Pancreas (tissue), 10 donors: ENCODE data around the gene ZNF674. TPM values are rescaled to one million over a fixed set of nuclear protein-coding genes. Genes with fewer than 3 reads are reported as not detected.
"Not testable (repeated sequence)": the region's sequence is repeated elsewhere in the genome, so short reads cannot be mapped to it uniquely, and the experiment has no call there.

Source experiments
- ATAC-seq, 4 donors: fragments of 200-7000 bp; cut with Tn5 transposase; one replicate each; pipeline versions ENCODE4 v1.8.0 to v1.9.1; 2020; ENCODE audit warnings: mild to moderate bottlenecking in 4 of 4, moderate library complexity in 4 of 4
- DNase-seq, 6 donors: peaks; one replicate each; pipeline ENCODE4 v3.0.0-alpha.2; 2020
- FAIRE-seq: peaks from 2 replicates; lab custom pipeline; 2012; peaks lifted over from hg19 to GRCh38; lab: Jason Lieb, UNC
- H3K27ac ChIP-seq, 4 donors: fragments of 200-600 bp; sonication (generic); 1 replicate in 3 of 4; 2 replicates in 1 of 4; pipeline versions ENCODE4 v1.5.0 to v1.8.0; 2020
- H3K27me3 ChIP-seq, 4 donors: fragments of 200-600 bp; one replicate each; pipeline ENCODE4 v1.8.0; 2021
- H3K36me3 ChIP-seq, 3 donors: fragments of 200-600 bp; sonication (generic) in 1 of 3; one replicate each; pipeline versions ENCODE4 v1.5.0 to v1.8.0; 2020 to 2021
- H3K4me1 ChIP-seq, 3 donors: fragments of 200-600 bp; one replicate each; pipeline ENCODE4 v1.8.0; 2021
- H3K4me3 ChIP-seq, 4 donors: fragments of 200-600 bp; sonication (generic) in 2 of 4; one replicate each; pipeline versions ENCODE4 v1.5.0 to v1.8.0; 2020 to 2021
- H3K9me3 ChIP-seq, 4 donors: fragments of 200-600 bp; one replicate each; pipeline ENCODE4 v1.8.0; 2021
- WGBS, 2 donors: extraction: QIAGEN DNeasy Blood & Tissue Kit; methylation state at CpG; one replicate each; pipeline ENCODE4 v1.1.7; 2013; 5-methylcytosine and 5-hydroxymethylcytosine counted together
- intact Hi-C, 3 donors: fragments of 100-400 bp; cut with DNase I; formaldehyde crosslinking; loops; one replicate each; pipeline versions ENCODE4 v1.11.1 to v1.14.2; 2022
- polyA plus RNA-seq, 2 donors: library from polyadenylated mRNA; stranded (reverse); fragments of 200-250 nt; gene quantifications; one replicate each; pipeline ENCODE4 v1.2.3, GENCODE V29; 2013
- total RNA-seq, 6 donors: library from RNA; stranded (reverse); fragmentation: NEBNext Ultra II Directional in 4 of 6; extraction: Animal tissue kit (Norgen Biotek cat#: 25700) in 4 of 6; gene quantifications; one replicate each; pipeline versions ENCODE4 v1.2.1 to v1.2.4, GENCODE V29; 2021 to 2023
- TF ChIP-seq, protein P1 (sequence below), 4 donors: fragments of 200-600 bp; sonication (generic) in 3 of 4; IDR thresholded peaks; one replicate each; pipeline versions ENCODE4 v1.5.0 to v1.8.0; 2021; ENCODE audit warnings: antibody characterized with exemption in 4 of 4
- donor health status: healthy with polysubstance abuse.
- donor health status: DM: no; HTN: no; CAD: no; lungs with moderate emphysema.
- donor health status: DM: no; HTN: no; CAD: no.
- donor health status: control.
- donor health status: control.
- donor health status: Bipolar disorder and iron deficiency.
- donor health status: DM: yes; HTN: yes; CAD: no.
- donor health status: DM: no; HTN: no; CAD: no.
- donor health status: DM: no; HTN: no; CAD: no.
- donor health status: DM: yes; HTN: yes; CAD: no.

The ZNF674 gene
- total and polyA plus RNA-seq, 8 donors = 0.80 to 2.8 (median 1.4) TPM

DNA sequence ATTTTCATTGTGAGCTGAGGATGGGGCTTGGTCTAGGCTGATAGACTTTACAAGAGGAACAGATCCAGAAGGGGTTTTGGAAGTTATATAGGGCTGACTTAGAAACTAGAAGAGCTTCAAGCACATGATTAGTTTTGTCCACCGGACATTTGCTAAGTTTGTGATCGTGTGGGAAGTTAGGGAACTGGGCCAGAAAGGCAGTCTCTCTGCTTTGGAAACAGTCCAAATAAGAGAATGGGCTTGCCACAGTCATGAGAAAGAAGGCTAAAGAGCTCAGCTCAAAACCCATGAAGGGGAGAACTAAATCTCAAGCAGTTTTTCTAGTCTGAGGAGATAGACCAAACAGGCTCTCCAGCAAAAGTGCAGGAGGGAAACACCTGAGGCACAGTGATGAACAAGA, 67.8 kb downstream of the ZNF674 start:
- Histone ChIP-seq H3K9me3 (no peaks in the 10 kb centered on the region), H3K4me3 (no peak overlapping the region), H3K27ac (no peak overlapping the region), H3K4me1 (no peaks in the 10 kb centered on the region), H3K27me3 (no peaks in the 10 kb centered on the region), H3K36me3 (no peaks in the 10 kb centered on the region)
- FAIRE-seq (no peak), DNase-seq (no peak), ATAC-seq (no peak)
- intact Hi-C loops = no loop called here
- TF ChIP-seq, protein P1, sequence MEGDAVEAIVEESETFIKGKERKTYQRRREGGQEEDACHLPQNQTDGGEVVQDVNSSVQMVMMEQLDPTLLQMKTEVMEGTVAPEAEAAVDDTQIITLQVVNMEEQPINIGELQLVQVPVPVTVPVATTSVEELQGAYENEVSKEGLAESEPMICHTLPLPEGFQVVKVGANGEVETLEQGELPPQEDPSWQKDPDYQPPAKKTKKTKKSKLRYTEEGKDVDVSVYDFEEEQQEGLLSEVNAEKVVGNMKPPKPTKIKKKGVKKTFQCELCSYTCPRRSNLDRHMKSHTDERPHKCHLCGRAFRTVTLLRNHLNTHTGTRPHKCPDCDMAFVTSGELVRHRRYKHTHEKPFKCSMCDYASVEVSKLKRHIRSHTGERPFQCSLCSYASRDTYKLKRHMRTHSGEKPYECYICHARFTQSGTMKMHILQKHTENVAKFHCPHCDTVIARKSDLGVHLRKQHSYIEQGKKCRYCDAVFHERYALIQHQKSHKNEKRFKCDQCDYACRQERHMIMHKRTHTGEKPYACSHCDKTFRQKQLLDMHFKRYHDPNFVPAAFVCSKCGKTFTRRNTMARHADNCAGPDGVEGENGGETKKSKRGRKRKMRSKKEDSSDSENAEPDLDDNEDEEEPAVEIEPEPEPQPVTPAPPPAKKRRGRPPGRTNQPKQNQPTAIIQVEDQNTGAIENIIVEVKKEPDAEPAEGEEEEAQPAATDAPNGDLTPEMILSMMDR (IDR thresholded peaks at IDR 0.05) = no peak
- WGBS, 2 donors = 25 to 37% methylated on average over 2 of the region's 2 CpGs

DNA sequence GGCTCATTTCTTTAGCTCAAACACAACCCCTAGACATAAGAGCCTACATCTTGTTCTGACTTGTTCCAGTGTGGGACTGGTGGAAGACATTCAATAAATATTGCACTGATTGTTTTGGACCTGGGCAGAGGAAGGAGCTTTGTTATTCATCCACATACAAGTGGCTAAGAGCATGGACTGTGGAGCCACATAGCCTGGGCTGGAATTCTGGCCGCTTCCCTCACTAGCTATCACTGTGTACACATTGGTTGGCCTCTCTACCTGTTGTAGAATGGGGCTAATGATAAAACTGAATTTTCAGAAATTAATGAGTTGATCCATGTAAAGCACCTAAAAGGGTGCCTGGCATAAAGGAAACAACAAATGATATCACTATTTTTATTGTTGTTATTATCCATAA, 80.0 kb downstream of the ZNF674 start:
- no peak for FAIRE-seq
- H3K9me3 ChIP-seq = no peaks in the 10 kb centered on the region
- ATAC-seq = peak in 2 of 4 donors; percentile 44 to 51
- intact Hi-C loops = no loop called here
- no peaks in the 10 kb centered on the region for H3K36me3 ChIP-seq
- no peak for DNase-seq
- H3K4me1 ChIP-seq = no peaks in the 10 kb centered on the region
- H3K27ac ChIP-seq = no peak overlapping the region
- H3K27me3 ChIP-seq = no peaks in the 10 kb centered on the region
- no peak overlapping the region for H3K4me3 ChIP-seq
- 50 to 52% methylated on average over 1 of the region's 1 CpG for WGBS, 2 donors
- TF ChIP-seq, protein P1 (IDR thresholded peaks at IDR 0.05) = no peak

DNA sequence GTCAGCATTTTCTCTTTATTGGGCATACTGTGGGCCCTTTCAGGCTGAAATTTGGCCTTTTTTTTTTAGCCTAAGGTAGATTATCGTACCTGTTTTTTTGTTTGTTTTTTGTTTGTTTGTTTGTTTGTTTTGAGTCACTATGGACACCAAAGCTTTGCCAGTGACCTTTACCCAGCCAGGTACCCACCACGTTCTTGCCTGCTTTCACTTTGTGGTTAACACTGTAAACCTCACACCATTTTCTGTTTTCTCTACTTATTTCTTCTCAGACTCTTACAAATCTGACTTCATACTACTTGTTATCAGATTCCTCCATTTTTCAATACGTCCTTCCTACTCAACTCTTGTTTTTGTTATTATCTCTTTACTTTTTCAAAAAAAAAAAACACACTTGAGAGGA, 81.5 kb downstream of the ZNF674 start:
- H3K27ac ChIP-seq = no peak overlapping the region
- no peaks in the 10 kb centered on the region for H3K27me3 ChIP-seq
- ATAC-seq (no peak), FAIRE-seq (no peak), DNase-seq (no peak)
- H3K36me3 ChIP-seq = no peaks in the 10 kb centered on the region
- 51 to 59% methylated on average over 3 of the region's 3 CpGs for WGBS, 2 donors
- TF ChIP-seq, protein P1 (IDR thresholded peaks at IDR 0.05) = no peak
- H3K4me1 ChIP-seq = no peaks in the 10 kb centered on the region
- H3K4me3 ChIP-seq = no peak overlapping the region
- intact Hi-C loops = no loop called here
- H3K9me3 ChIP-seq = no peaks in the 10 kb centered on the region

DNA sequence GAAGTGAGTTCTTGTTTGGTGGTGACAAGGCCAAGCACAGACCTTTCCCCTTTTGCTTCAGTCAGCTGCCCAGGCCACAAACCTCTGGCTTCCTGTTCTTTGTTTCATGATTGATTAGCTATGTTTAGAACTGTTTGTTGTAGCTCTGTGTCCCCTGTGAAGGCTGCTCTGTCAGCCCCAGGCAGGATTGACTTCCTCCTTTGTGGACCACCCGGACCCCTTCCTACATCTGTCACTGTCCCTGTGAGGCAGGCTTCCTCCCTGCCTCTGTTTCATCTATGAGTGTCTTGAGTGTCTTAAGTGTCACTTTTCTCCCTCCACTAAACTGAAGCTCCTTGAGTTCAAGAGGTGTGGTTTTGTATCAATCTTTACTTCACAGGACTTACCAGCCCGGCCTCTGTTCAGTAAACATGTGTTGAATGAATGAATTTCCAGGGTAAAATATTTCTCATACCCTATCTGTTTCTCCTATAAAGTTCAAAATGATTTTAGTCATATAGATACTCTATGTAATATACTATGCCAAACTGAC, 83.5 kb downstream of the ZNF674 start:
- no peak overlapping the region for H3K4me3 ChIP-seq
- no peaks in the 10 kb centered on the region for H3K36me3 ChIP-seq
- no peaks in the 10 kb centered on the region for H3K27me3 ChIP-seq
- H3K9me3 ChIP-seq = no peaks in the 10 kb centered on the region
- FAIRE-seq (no peak), DNase-seq (no peak), ATAC-seq (no peak)
- 63 to 81% methylated on average over 2 of the region's 2 CpGs for WGBS, 2 donors
- intact Hi-C loops = no loop called here
- H3K27ac ChIP-seq = no peak overlapping the region
- H3K4me1 ChIP-seq = no peaks in the 10 kb centered on the region
- TF ChIP-seq, protein P1 (IDR thresholded peaks at IDR 0.05) = no peak

DNA sequence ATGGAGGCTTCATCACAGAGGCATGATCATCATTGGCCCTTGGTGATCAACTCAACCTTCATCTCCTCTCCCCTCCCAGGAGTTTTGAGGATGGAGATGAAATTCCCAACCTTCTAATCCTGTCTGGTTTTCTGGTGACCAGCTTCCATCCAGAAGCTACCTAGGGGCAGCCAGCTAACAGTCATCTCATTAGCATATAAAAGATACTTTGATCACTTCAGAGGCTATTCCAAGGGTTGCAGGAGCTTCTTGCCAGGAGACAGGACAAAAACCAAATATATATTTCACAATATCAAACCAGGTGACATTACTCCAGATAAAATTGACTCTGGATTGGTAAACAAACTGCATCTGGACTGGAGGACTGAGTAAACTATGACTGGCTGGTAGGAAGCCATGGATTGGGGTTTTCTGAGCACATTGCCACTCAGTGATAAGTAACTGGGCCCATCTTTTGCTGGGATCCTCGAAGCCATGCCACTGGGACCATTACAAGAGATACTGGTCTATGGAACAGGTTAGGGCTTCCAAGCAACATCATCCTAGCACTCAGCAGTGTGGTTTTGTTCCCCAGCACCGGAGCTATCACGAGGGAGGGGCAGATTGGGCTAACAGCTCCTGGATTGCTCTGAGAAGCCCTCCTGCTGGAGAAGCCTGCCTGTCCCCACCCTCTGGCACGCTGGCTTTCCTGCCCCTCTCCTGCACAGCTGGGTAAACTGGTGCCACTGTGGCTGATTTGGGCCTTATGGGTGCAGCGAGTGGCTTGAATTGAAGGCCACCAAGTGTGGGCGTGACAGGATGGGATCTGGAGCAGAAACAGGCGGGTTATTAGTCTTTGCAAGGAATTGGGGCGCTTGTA, 84.2 kb downstream of the ZNF674 start:
- intact Hi-C loops, FAIRE-seq, ATAC-seq: not testable (repeated sequence)

More for the DNA sequence above, 84.2 kb downstream of the ZNF674 start:
- not testable (repeated sequence) for H3K4me1 ChIP-seq, H3K27me3 ChIP-seq, DNase-seq, H3K9me3 ChIP-seq, H3K4me3 ChIP-seq, H3K27ac ChIP-seq, H3K36me3 ChIP-seq
- WGBS, 2 donors = 78 to 87% methylated on average over 8 of the region's 8 CpGs
